T-helper 2 cell treated with Interferon-gamma antibody and Interleukin-4, amounts not matched to agents 5 μg/mL and 100 μg/mL, for 36 hours (primary cell): ENCODE data around the gene HMX1.

Experiments
- DNase-seq: peaks from one replicate; pipeline ENCODE4 v3.0.0; 2021; ENCODE audit warnings: low spot score
- H3K27ac Mint-ChIP-seq: one replicate; pipeline ENCODE4 v1.8.0; 2021; ENCODE audit warnings: mild to moderate bottlenecking, mixed read lengths
- H3K27me3 Mint-ChIP-seq: one replicate; pipeline ENCODE4 v1.8.0; 2021; ENCODE audit warnings: low read depth, mixed read lengths
- H3K36me3 Mint-ChIP-seq: one replicate; pipeline ENCODE4 v1.8.0; 2021; ENCODE audit warnings: low read depth, mixed read lengths
- H3K4me1 Mint-ChIP-seq: one replicate; pipeline ENCODE4 v1.8.0; 2021; ENCODE audit warnings: low read depth, mixed read lengths
- H3K4me3 Mint-ChIP-seq: one replicate; pipeline ENCODE4 v1.8.0; 2022; ENCODE audit warnings: mild to moderate bottlenecking, moderate library complexity, mixed read lengths
- H3K9me3 Mint-ChIP-seq: one replicate; pipeline ENCODE4 v1.8.0; 2021; ENCODE audit warnings: mixed read lengths

Gene HMX1

DNA sequence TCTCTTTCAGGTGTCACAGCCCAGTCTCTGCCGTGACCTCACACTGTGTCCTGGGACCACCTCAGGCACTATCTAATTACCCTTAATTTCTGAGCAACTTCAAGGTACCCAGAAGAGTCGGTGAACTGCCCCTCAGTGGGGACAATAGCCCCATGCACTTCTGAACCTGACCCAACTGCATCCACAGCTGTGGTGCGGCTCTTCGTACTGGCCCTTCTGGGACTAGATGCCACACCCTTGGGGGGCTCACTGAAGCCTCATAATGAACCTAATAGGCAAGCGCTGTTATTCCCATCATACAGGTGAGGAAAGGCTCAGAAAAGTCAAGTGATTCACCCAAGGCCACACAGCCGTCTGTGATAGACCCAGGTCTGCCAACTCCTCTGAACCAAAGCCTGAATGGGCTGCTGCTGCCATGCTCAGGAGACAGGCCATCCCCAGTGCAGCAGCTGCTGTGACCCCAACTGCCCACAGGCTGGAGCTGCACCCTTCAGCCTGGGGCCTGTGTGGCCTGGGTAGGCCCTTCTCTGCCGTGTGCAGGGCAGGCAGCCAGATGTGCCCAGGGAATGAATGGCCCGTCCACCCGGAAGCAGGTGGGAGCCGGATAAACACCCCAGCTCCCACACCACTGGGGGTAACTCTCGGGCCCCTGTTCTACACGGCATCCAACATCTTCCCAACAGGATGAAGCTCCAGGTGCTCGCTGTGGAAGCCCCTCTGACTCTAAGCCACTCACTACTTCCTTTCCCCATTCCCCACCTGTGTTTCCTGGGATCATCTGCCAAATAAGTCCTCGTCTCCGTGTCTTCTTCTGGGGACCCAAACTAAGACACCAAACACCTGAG lies 35.9 kb downstream of the HMX1 start:
- Mint-ChIP-seq H3K9me3 (no peaks in the 10 kb centered on the region), H3K4me3 (no peak overlapping the region), H3K27ac (no peak overlapping the region), H3K36me3 (no peaks in the 10 kb centered on the region), H3K27me3 (no peaks in the 10 kb centered on the region), H3K4me1 (no peaks in the 10 kb centered on the region)
- no peak for DNase-seq

GRCh38 chr4:8834681-8835220 lies 36.9 kb downstream of the HMX1 start:
- H3K36me3 Mint-ChIP-seq: no peaks in the 10 kb centered on the region
- H3K27me3 Mint-ChIP-seq: no peaks in the 10 kb centered on the region
- no peak for DNase-seq

GRCh38 chr4:8832113-8832915 lies 39.3 kb downstream of the HMX1 start:
- Mint-ChIP-seq H3K27me3 (peaks cover 2% of the 10 kb centered on the region), H3K27ac (no peak overlapping the region), H3K4me3 (no peak overlapping the region), H3K36me3 (no peaks in the 10 kb centered on the region), H3K9me3 (no peaks in the 10 kb centered on the region), H3K4me1 (no peaks in the 10 kb centered on the region)
- no peak for DNase-seq

More at GRCh38 chr4:8834681-8835220, 36.9 kb downstream of the HMX1 start:
- H3K4me3 Mint-ChIP-seq: no peak overlapping the region
- no peaks in the 10 kb centered on the region for H3K9me3 Mint-ChIP-seq
- H3K4me1 Mint-ChIP-seq: no peaks in the 10 kb centered on the region
- H3K27ac Mint-ChIP-seq: no peak overlapping the region

GRCh38 chr4:8831221-8832112 lies 40.2 kb downstream of the HMX1 start:
- Mint-ChIP-seq H3K27me3 (peaks cover 3% of the 10 kb centered on the region), H3K36me3 (no peaks in the 10 kb centered on the region), H3K27ac (no peak overlapping the region), H3K9me3 (no peaks in the 10 kb centered on the region), H3K4me3 (no peak overlapping the region), H3K4me1 (no peaks in the 10 kb centered on the region)
- DNase-seq: no peak

GRCh38 chr4:8830611-8831200 lies 40.9 kb downstream of the HMX1 start:
- no peak for DNase-seq
- Mint-ChIP-seq H3K9me3 (no peaks in the 10 kb centered on the region), H3K36me3 (no peaks in the 10 kb centered on the region), H3K27me3 (peaks cover 3% of the 10 kb centered on the region), H3K27ac (no peak overlapping the region), H3K4me3 (no peak overlapping the region), H3K4me1 (no peaks in the 10 kb centered on the region)

DNA sequence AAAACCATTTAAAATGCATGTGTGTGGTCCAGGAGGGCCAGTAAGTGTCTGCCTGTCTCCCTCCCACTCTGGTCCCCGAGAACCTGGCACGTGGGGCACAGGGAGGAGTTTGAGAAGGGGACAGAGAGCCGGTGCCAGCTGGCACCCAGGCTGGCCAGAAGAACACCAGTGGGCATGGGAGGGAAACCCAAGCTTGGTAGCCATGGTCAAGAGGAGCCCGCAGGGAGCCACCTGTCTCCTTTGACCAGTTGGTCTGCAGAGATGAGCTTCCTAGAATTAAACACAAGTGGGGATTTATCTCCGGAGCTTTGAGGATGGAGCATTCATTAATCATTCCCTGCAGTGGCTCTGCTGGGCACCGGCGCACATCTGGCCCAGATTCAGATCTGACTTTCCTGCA lies 41.6 kb downstream of the HMX1 start:
- Mint-ChIP-seq H3K27me3 (peaks cover 3% of the 10 kb centered on the region), H3K4me1 (no peaks in the 10 kb centered on the region), H3K36me3 (no peaks in the 10 kb centered on the region), H3K9me3 (no peaks in the 10 kb centered on the region), H3K4me3 (no peak overlapping the region), H3K27ac (no peak overlapping the region)
- no peak for DNase-seq

- H3K4me3 Mint-ChIP-seq: no peak overlapping the region
- H3K36me3 Mint-ChIP-seq: no peaks in the 10 kb centered on the region
These were observed 42.1 kb downstream of the HMX1 start for GRCh38 chr4:8829584-8829983.

DNA sequence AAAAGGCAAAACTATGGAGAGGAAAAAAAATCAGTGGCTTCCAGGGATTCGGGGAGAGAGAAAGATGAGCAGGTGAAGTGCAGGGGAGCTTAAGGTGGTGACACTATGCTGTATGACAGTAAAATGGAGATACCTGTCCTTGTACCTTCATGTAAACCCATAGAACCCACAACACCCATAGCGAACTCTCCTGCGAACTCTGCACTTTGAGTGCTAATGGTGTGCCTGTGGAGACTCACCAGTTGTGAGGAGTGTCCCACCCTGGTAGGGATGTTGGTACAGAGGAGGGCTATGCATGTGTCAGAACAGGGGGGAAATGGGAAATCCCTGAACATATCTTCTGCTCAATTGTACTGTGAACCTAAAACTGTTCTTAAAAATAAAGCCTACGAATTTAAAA lies 42.8 kb downstream of the HMX1 start:
- H3K27me3 Mint-ChIP-seq: peaks cover 3% of the 10 kb centered on the region

More at GRCh38 chr4:8829584-8829983, 42.1 kb downstream of the HMX1 start:
- no peaks in the 10 kb centered on the region for H3K9me3 Mint-ChIP-seq
- no peak for DNase-seq
- peaks cover 3% of the 10 kb centered on the region for H3K27me3 Mint-ChIP-seq
- no peaks in the 10 kb centered on the region for H3K4me1 Mint-ChIP-seq
- no peak overlapping the region for H3K27ac Mint-ChIP-seq

DNA sequence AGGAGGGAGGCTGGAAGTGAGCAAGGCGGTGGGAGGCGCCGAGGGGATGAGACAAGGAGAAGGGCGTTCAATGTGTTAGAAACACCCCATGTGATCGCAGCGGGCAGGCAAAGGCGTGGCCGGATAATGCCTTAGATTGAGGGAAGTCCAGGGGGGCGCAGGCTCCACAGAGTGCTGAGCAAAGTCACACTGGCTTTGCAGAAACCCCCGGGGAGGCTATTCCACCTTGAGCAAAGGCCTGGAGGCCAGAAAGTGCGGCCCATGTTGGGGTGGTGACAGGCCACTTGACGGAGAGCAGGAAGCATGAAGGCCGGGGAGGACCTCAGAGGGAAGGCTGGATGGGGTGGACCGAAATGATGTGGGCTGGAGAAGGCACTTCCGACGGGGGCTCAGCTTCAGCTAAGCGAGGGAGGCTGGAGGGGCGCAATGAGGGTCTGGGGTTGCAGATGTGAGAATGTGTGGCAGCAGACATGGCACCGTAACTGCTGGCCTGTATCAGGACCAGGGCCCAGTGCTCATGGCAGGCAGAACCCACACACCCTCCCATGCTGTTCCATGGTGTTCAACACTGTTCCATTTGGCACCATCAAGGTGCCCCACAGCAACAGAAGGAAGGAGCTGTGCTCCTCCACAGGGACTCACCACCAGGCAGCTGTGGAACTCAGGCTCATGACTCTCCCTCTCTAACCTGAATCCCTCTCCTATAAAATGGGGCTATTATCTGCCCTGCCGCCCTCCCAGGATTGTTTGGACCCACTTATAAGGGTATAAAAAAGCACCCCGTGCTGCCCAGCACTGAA lies 50.3 kb downstream of the HMX1 start:
- H3K4me1 Mint-ChIP-seq: no peaks in the 10 kb centered on the region
- H3K36me3 Mint-ChIP-seq: no peaks in the 10 kb centered on the region
- H3K9me3 Mint-ChIP-seq: no peaks in the 10 kb centered on the region
- DNase-seq: no peak
- H3K27ac Mint-ChIP-seq: no peak overlapping the region
- H3K27me3 Mint-ChIP-seq: no peaks in the 10 kb centered on the region
- H3K4me3 Mint-ChIP-seq: no peak overlapping the region

More for the DNA sequence above, 42.8 kb downstream of the HMX1 start:
- no peaks in the 10 kb centered on the region for H3K36me3 Mint-ChIP-seq
- H3K4me1 Mint-ChIP-seq: no peaks in the 10 kb centered on the region
- H3K27ac Mint-ChIP-seq: no peak overlapping the region
- no peaks in the 10 kb centered on the region for H3K9me3 Mint-ChIP-seq
- DNase-seq: no peak
- no peak overlapping the region for H3K4me3 Mint-ChIP-seq

- H3K27ac Mint-ChIP-seq: no peak overlapping the region
- H3K4me3 Mint-ChIP-seq: no peak overlapping the region
- no peaks in the 10 kb centered on the region for H3K27me3 Mint-ChIP-seq
- H3K9me3 Mint-ChIP-seq: no peaks in the 10 kb centered on the region
- DNase-seq: no peak
- H3K4me1 Mint-ChIP-seq: no peaks in the 10 kb centered on the region
- no peaks in the 10 kb centered on the region for H3K36me3 Mint-ChIP-seq
These were observed 51.2 kb downstream of the HMX1 start for GRCh38 chr4:8820178-8821102.

- Mint-ChIP-seq H3K9me3 (no peaks in the 10 kb centered on the region), H3K4me1 (no peaks in the 10 kb centered on the region), H3K27ac (no peak overlapping the region), H3K4me3 (no peak overlapping the region), H3K27me3 (no peaks in the 10 kb centered on the region), H3K36me3 (no peaks in the 10 kb centered on the region)
- no peak for DNase-seq
These were observed 52.0 kb downstream of the HMX1 start for GRCh38 chr4:8819473-8820177.
